ENCODE results near the gene SUGCT. TPM values are rescaled to one million over a fixed set of nuclear protein-coding genes. Genes with fewer than 3 reads are reported as not detected.

The SUGCT gene
- total and polyA plus RNA-seq, 8 donors = 0.87 to 8.0 (median 2.9) TPM; not detected in 1

DNA sequence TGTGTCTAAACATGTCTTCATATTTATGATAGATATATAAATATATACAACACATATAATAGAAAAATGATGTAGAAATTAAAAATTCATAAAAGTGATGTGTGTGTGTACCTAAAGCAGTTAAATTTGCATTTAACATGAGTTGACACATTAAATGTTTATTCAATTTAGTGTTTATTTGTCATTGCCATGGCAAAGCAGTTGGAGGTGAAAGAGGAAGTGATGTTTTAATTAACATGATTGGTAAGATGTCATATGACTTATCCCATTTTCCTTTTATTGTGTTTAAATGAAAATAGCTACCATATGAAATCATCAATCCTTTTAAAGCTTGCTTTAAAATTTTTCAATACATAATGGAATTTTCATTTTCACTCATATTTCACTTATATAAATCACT lies 452.6 kb downstream of the SUGCT start:
- no peaks in the 10 kb centered on the region for H3K36me3 ChIP-seq
- peaks cover 0 to 16% (median 3%) of the 10 kb centered on the region in 4 donors for H3K9me3 ChIP-seq
- no peak overlapping the region for H3K27ac ChIP-seq
- intact Hi-C loops (cut with DNase I; ENCODE audit: low total_unique reads) = no loop called here
- H3K27me3 ChIP-seq = no peaks in the 10 kb centered on the region
- no peak overlapping the region for H3K4me3 ChIP-seq
- no peak for DNase-seq
- H3K4me1 ChIP-seq = no peaks in the 10 kb centered on the region
- TF ChIP-seq, protein P1, sequence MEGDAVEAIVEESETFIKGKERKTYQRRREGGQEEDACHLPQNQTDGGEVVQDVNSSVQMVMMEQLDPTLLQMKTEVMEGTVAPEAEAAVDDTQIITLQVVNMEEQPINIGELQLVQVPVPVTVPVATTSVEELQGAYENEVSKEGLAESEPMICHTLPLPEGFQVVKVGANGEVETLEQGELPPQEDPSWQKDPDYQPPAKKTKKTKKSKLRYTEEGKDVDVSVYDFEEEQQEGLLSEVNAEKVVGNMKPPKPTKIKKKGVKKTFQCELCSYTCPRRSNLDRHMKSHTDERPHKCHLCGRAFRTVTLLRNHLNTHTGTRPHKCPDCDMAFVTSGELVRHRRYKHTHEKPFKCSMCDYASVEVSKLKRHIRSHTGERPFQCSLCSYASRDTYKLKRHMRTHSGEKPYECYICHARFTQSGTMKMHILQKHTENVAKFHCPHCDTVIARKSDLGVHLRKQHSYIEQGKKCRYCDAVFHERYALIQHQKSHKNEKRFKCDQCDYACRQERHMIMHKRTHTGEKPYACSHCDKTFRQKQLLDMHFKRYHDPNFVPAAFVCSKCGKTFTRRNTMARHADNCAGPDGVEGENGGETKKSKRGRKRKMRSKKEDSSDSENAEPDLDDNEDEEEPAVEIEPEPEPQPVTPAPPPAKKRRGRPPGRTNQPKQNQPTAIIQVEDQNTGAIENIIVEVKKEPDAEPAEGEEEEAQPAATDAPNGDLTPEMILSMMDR (IDR thresholded peaks at IDR 0.05) = no peak
- TF ChIP-seq EP300 (IDR thresholded peaks at IDR 0.05) (no peak), POLR2AphosphoS5 (IDR thresholded peaks at IDR 0.05) (no peak), POLR2A (IDR thresholded peaks at IDR 0.05) (no peak)

DNA sequence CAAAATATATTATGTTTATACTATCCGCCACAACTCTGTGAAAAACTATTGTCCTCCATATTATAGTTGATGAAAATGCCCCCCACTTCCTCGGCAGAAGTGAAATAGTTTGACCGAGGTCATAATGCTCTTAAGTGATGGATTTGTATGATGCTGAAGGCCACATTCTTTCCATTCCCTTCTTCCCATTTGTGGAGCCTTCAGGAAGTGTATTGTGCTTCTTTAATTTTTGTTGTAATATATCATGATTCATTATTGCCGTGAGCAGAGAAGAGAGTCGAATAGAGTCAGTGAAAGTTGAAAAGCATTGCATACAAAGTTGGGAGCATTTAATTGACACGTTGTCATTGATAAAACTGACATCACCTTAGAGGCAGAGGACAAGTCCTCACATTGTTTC lies 460.3 kb downstream of the SUGCT start:
- WGBS, 5 donors = 68 to 81% (median 79%) methylated on average over 6 of the region's 6 CpGs
- Histone ChIP-seq H3K4me1 (no peaks in the 10 kb centered on the region), H3K9me3 (peaks cover 0 to 7% (median 3%) of the 10 kb centered on the region in 4 donors), H3K4me3 (no peak overlapping the region), H3K27me3 (no peaks in the 10 kb centered on the region), H3K27ac (no peak overlapping the region), H3K36me3 (no peaks in the 10 kb centered on the region)
- intact Hi-C loops (cut with DNase I; ENCODE audit: low total_unique reads) = no loop called here
- DNase-seq = no peak
- TF ChIP-seq, protein P1 (IDR thresholded peaks at IDR 0.05) = no peak
- TF ChIP-seq POLR2A (IDR thresholded peaks at IDR 0.05) (no peak), POLR2AphosphoS5 (IDR thresholded peaks at IDR 0.05) (no peak), EP300 (IDR thresholded peaks at IDR 0.05) (no peak)

DNA sequence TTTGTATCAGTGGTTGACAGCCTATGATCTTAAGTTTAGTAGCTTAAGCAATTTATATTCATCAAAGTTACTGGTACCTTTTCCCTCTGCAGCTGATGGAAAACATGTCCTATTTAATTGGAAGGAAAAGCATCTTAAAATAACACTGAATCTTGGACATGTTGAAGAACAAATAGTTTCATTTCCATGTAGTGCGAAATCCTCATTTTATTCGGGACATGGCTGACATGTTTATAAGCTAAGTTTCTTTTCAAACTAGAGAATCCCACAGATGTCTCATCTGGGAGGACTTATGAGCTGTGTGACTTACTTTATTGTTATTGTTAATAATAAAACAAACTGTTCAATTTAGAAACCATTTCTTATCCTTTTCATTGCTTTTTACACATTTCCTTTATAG lies 461.0 kb downstream of the SUGCT start:
- no peaks in the 10 kb centered on the region for H3K9me3 ChIP-seq
- intact Hi-C loops (cut with DNase I; ENCODE audit: low total_unique reads) = no loop called here
- H3K4me3 ChIP-seq = no peak overlapping the region
- H3K4me1 ChIP-seq = no peaks in the 10 kb centered on the region
- no peak for TF ChIP-seq POLR2AphosphoS5 (IDR thresholded peaks at IDR 0.05)
- TF ChIP-seq EP300 (IDR thresholded peaks at IDR 0.05) = no peak
- no peak for TF ChIP-seq POLR2A (IDR thresholded peaks at IDR 0.05)
- TF ChIP-seq, protein P1 (IDR thresholded peaks at IDR 0.05) = no peak
- WGBS, 5 donors = 75 to 85% (median 81%) methylated on average over 2 of the region's 2 CpGs
- no peak overlapping the region for H3K27ac ChIP-seq
- no peak for DNase-seq
- H3K27me3 ChIP-seq = no peaks in the 10 kb centered on the region
- no peaks in the 10 kb centered on the region for H3K36me3 ChIP-seq

DNA sequence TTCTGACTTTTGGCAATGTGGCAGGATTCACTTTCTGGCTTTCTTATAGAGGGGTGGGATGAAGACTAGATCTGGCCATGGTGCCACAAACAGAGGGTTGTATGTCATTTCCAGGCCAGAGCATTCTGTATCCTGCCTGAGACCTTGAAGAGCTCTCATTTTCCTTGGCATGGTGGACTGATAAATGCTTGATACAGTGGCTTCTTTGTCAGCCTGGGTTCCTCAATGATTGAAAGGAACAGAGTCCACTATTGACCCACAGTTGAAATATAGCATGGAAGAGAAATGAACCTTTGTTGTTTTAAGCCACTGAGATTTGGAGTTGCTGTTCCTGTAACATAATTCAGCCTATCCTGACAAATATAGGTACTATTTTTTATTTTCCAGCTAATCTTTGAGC lies 462.7 kb downstream of the SUGCT start:
- intact Hi-C loops (cut with DNase I; ENCODE audit: low total_unique reads) = no loop called here
- Histone ChIP-seq H3K4me1 (no peaks in the 10 kb centered on the region), H3K36me3 (no peaks in the 10 kb centered on the region), H3K9me3 (no peaks in the 10 kb centered on the region), H3K4me3 (no peak overlapping the region), H3K27me3 (no peaks in the 10 kb centered on the region), H3K27ac (no peak overlapping the region)
- DNase-seq = no peak
- no peak for TF ChIP-seq POLR2A (IDR thresholded peaks at IDR 0.05)
- TF ChIP-seq, protein P1 (IDR thresholded peaks at IDR 0.05) = no peak
- TF ChIP-seq EP300 (IDR thresholded peaks at IDR 0.05) = no peak
- TF ChIP-seq POLR2AphosphoS5 (IDR thresholded peaks at IDR 0.05) = no peak

Measured in stomach (tissue), 9 donors.